GM21423 (cell line): ENCODE measurements around the gene SH2D3C.

Experiments
- ATAC-seq: cut with Tn5 transposase; IDR thresholded peaks from one replicate; pipeline ENCODE4 v1.9.1; 2021; ENCODE audit warnings: mild to moderate bottlenecking, moderate library complexity; ENCODE audit not compliant: unreplicated experiment

The SH2D3C gene

GRCh38 chr9:127778280-127779135 lies at the start of gene SH2D3C:
Gene SH2D3C (minus strand): TSS chr9:127778666. CDS start chr9:127778627, 39 bp downstream.
- peak; percentile 33 for ATAC-seq

- no peak for ATAC-seq
These were observed 47.9 kb upstream of the SH2D3C start for GRCh38 chr9:127826253-127826913.

GRCh38 chr9:127825319-127826051 lies 47.0 kb upstream of the SH2D3C start:
- no peak for ATAC-seq

GRCh38 chr9:127822108-127822507 lies 43.6 kb upstream of the SH2D3C start:
- no peak for ATAC-seq

- no peak for ATAC-seq
These were observed 40.1 kb upstream of the SH2D3C start for GRCh38 chr9:127818574-127818973.

GRCh38 chr9:127817881-127818434 lies 39.5 kb upstream of the SH2D3C start:
- no peak for ATAC-seq

- no peak for ATAC-seq
These were observed 38.3 kb upstream of the SH2D3C start for GRCh38 chr9:127816728-127817127.

- no peak for ATAC-seq
These were observed 37.9 kb upstream of the SH2D3C start for GRCh38 chr9:127816362-127816725.

- no peak for ATAC-seq
These were observed 37.3 kb upstream of the SH2D3C start for GRCh38 chr9:127815512-127816361.

- no peak for ATAC-seq
These were observed 36.4 kb upstream of the SH2D3C start for GRCh38 chr9:127814619-127815511.

- ATAC-seq, result no peak
These were observed 35.3 kb upstream of the SH2D3C start for GRCh38 chr9:127813686-127814226.

- ATAC-seq, result no peak
These were observed 34.6 kb upstream of the SH2D3C start for GRCh38 chr9:127812936-127813675.

GRCh38 chr9:127812011-127812410 lies 33.5 kb upstream of the SH2D3C start:
- ATAC-seq, result no peak

- no peak for ATAC-seq
These were observed 32.1 kb upstream of the SH2D3C start for GRCh38 chr9:127810378-127811187.

- ATAC-seq, result no peak
These were observed 31.3 kb upstream of the SH2D3C start for GRCh38 chr9:127809540-127810377.

GRCh38 chr9:127809002-127809539 lies 30.6 kb upstream of the SH2D3C start:
- ATAC-seq, result no peak
